BJ (cell line): ENCODE measurements around the gene AVEN. TPM values are rescaled to one million over a fixed set of nuclear protein-coding genes. Genes with fewer than 3 reads are reported as not detected.
"Not testable (repeated sequence)": the region's sequence is repeated elsewhere in the genome, so short reads cannot be mapped to it uniquely, and the experiment has no call there.

Experiments used
- CTCF ChIA-PET: fragments of 350-600 bp; formaldehyde crosslinking; extraction: SDS; loops from one replicate; lab custom pipeline; 2021; ENCODE audit warnings: antibody characterized with exemption, inconsistent platforms; lab: Yijun Ruan, JAX
- POLR2A ChIA-PET: fragments of 300-600 bp; sonication (Branson Sonifier 250); formaldehyde crosslinking; extraction: SDS; loops from one replicate; lab custom pipeline; 2021; ENCODE audit warnings: antibody characterized with exemption; lab: Charles Lee
- DNase-seq: peaks from one replicate; pipeline ENCODE4 v3.0.0-alpha.2; 2011; ENCODE audit warnings: low read depth
- H3K27me3 ChIP-seq: 2 replicates; pipeline ENCODE4 v1.6.0; 2011; ENCODE audit warnings: low read length; ENCODE audit not compliant: control insufficient read depth, insufficient read depth
- H3K36me3 ChIP-seq: 2 replicates; pipeline ENCODE4 v1.5.1; 2011; ENCODE audit warnings: low read length; ENCODE audit not compliant: control insufficient read depth, insufficient read depth
- H3K4me3 ChIP-seq: 2 replicates; pipeline ENCODE4 v1.5.1; 2011; ENCODE audit warnings: low read depth, mild to moderate bottlenecking, control low read depth, low read length
- CTCF ChIP-seq: IDR thresholded peaks from 2 replicates; pipeline ENCODE4 v1.5.1; 2011; ENCODE audit warnings: low read depth, mild to moderate bottlenecking, control low read depth, inconsistent platforms, low read length, moderate library complexity; ENCODE audit not compliant: insufficient read depth
- polyA plus RNA-seq: library from polyadenylated mRNA; depleted of rRNA; stranded (reverse); fragments of >200 nt; gene quantifications from 2 replicates; pipeline ENCODE4 v1.2.3, GENCODE V29; 2011; rRNA removed

The AVEN gene
- polyA plus RNA-seq, 1 experiment: 17.6 TPM

- no peak overlapping the region for H3K4me3 ChIP-seq
- DNase-seq: no peak
- POLR2A ChIA-PET: no interaction called here
- CTCF ChIA-PET: interaction anchor here (1.1 kb wide), 1 partner anchor 9 kb away, joined by 3 read pairs; no protein-coding TSS in a partner anchor
- no peaks in the 10 kb centered on the region for H3K36me3 ChIP-seq
- no peak for TF ChIP-seq CTCF
- H3K27me3 ChIP-seq: peaks cover 6% of the 10 kb centered on the region; the same call in 1 of the 2 replicates
Observed at GRCh38 chr15:33823119-33823518, 215.9 kb downstream of the AVEN start.

- no peak for DNase-seq
- POLR2A ChIA-PET: no interaction called here
- no peak for TF ChIP-seq CTCF
- H3K4me3 ChIP-seq: no peak overlapping the region
- H3K27me3 ChIP-seq: peaks cover 6% of the 10 kb centered on the region; the same call in 1 of the 2 replicates
- CTCF ChIA-PET: interaction anchor here (1.1 kb wide), 1 partner anchor 8 kb away, joined by 3 read pairs; no protein-coding TSS in a partner anchor
- no peaks in the 10 kb centered on the region for H3K36me3 ChIP-seq
Observed at GRCh38 chr15:33822479-33822878, 216.5 kb downstream of the AVEN start.

- CTCF ChIA-PET, H3K27me3 ChIP-seq, H3K36me3 ChIP-seq, DNase-seq, POLR2A ChIA-PET, H3K4me3 ChIP-seq: not testable (repeated sequence)
Observed at GRCh38 chr15:33819499-33819898, 219.5 kb downstream of the AVEN start.

Other genes with a start within 250 kb of the AVEN start
- 0.04 and 0.09 TPM in 2 replicates for gene CHRM5, start 70.7 kb downstream of the AVEN start, polyA plus RNA-seq
- 80.8 and 126 TPM in 2 replicates for gene EMC7, start 62.7 kb upstream of the AVEN start, polyA plus RNA-seq
- 0.77 and 1.3 TPM in 2 replicates for gene PGBD4, start 62.9 kb upstream of the AVEN start, polyA plus RNA-seq
- gene KATNBL1, start 170.9 kb upstream of the AVEN start, polyA plus RNA-seq: 17.3 and 28.9 TPM in 2 replicates
- 75.5 and 119 TPM in 2 replicates for gene EMC4, start 185.8 kb upstream of the AVEN start, polyA plus RNA-seq